GM12878 (cell line): ENCODE measurements around the gene ZXDA.

Experiments used
- CREM ChIP-seq: IDR thresholded peaks from 2 replicates; pipeline ENCODE4 v1.6.1; 2014; ENCODE audit warnings: antibody characterized with exemption, low read depth
- CTCF ChIP-seq, 3 experiments: IDR thresholded peaks in 2 of 3; conservative IDR thresholded peaks in 1 of 3; 2 replicates each; pipeline ENCODE4 v1.5.1; 2011; ENCODE audit warnings: low read depth in 3 of 3, low read length in 3 of 3, mild to moderate bottlenecking in 3 of 3, control low read depth in 2 of 3, moderate library complexity in 2 of 3, inconsistent platforms in 1 of 3, mixed read lengths in 1 of 3; ENCODE audit not compliant: control insufficient read depth in 2 of 3, insufficient read depth in 1 of 3; ENCODE audit errors: extremely low read depth in 1 of 3
- EP300 ChIP-seq, 2 experiments: fragments of 150-350 bp in 1 of 2; IDR thresholded peaks; 2 replicates each; pipeline ENCODE4 v1.6.1; 2011 to 2012; ENCODE audit warnings: low read depth in 2 of 2, low read length in 2 of 2, borderline replicate concordance in 1 of 2, improper control_type of control experiment in 1 of 2, inconsistent platforms in 1 of 2; ENCODE audit not compliant: control insufficient read depth in 1 of 2
- PML ChIP-seq: IDR thresholded peaks from 2 replicates; pipeline ENCODE4 v1.6.1; 2012; ENCODE audit warnings: low read length, inconsistent platforms
- POLR2AphosphoS5 ChIP-seq: IDR thresholded peaks from 2 replicates; pipeline ENCODE4 v1.6.1; 2011; ENCODE audit warnings: mild to moderate bottlenecking, low read length, inconsistent platforms
- SRF ChIP-seq, 2 experiments: IDR thresholded peaks; 2 replicates each; pipeline ENCODE4 v1.6.1; 2011; ENCODE audit warnings: low read depth in 2 of 2, low read length in 2 of 2, mild to moderate bottlenecking in 1 of 2, moderate library complexity in 1 of 2
- TF ChIP-seq, protein P1 (sequence below): IDR thresholded peaks from 2 replicates; pipeline ENCODE4 v1.6.1; 2012; ENCODE audit warnings: low read depth, low read length, improper control_type of control experiment

- TF ChIP-seq PML (no peak), CTCF (IDR thresholded peaks at IDR 0.05 in 2 of 3, conservative IDR thresholded peaks at IDR 0.05 in 1 of 3; ENCODE audit: control insufficient read depth in 2 of 3, extremely low read depth in 1 of 3, insufficient read depth in 1 of 3, low read depth in 3 of 3, low read length in 3 of 3) (no peak), EP300 (IDR thresholded peaks at IDR 0.05; ENCODE audit: borderline replicate concordance in 1 of 2, control insufficient read depth in 1 of 2, low read depth in 2 of 2, low read length in 2 of 2) (no peak), POLR2AphosphoS5 (no peak), CREM (no peak), SRF (IDR thresholded peaks at IDR 0.05; ENCODE audit: low read depth in 2 of 2, low read length in 2 of 2) (no peak)
- TF ChIP-seq, protein P1, sequence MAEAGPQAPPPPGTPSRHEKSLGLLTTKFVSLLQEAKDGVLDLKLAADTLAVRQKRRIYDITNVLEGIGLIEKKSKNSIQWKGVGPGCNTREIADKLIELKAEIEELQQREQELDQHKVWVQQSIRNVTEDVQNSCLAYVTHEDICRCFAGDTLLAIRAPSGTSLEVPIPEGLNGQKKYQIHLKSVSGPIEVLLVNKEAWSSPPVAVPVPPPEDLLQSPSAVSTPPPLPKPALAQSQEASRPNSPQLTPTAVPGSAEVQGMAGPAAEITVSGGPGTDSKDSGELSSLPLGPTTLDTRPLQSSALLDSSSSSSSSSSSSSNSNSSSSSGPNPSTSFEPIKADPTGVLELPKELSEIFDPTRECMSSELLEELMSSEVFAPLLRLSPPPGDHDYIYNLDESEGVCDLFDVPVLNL = no peak
Observed at GRCh38 chrX:57930051-57930450, 19.8 kb upstream of the ZXDA start.
